HepG2 (cell line): Measurements from ENCODE around the gene C14orf93. TPM values are rescaled to one million over a fixed set of nuclear protein-coding genes. Genes with fewer than 3 reads are reported as not detected.

Source experiments
- AGO2 ChIP-seq: fragments of 200-400 bp; formaldehyde crosslinking; optimal IDR thresholded peaks from 2 replicates; pipeline ENCODE3; 2017; ENCODE audit warnings: mild to moderate bottlenecking, low read depth, low read length, moderate library complexity
- ARNTL ChIP-seq: sonication (generic); formaldehyde crosslinking; IDR thresholded peaks from 2 replicates; pipeline ENCODE4 v1.4.0; 2020; ENCODE audit warnings: mild to moderate bottlenecking, missing genetic modification reagents
- ATAD3A ChIP-seq: sonication (generic); formaldehyde crosslinking; IDR thresholded peaks from 2 replicates; pipeline ENCODE4 v1.4.0; 2020; ENCODE audit warnings: missing genetic modification reagents
- ATF5 ChIP-seq: sonication (generic); formaldehyde crosslinking; IDR thresholded peaks from 2 replicates; pipeline ENCODE4 v1.4.0; 2020; ENCODE audit warnings: mild to moderate bottlenecking, low read depth, missing genetic modification reagents
- E2F5 ChIP-seq: sonication (generic); formaldehyde crosslinking; conservative IDR thresholded peaks from 2 replicates; pipeline ENCODE4 v1.4.0; 2020; ENCODE audit warnings: missing genetic modification reagents
- ESRRA ChIP-seq: sonication (generic); formaldehyde crosslinking; IDR thresholded peaks from 2 replicates; pipeline ENCODE4 v1.5.1; 2020; ENCODE audit warnings: mild to moderate bottlenecking, low read depth, missing genetic modification reagents
- FOXK2 ChIP-seq: fragments of 450-650 bp; IDR thresholded peaks from 2 replicates; pipeline ENCODE4 v1.6.1; 2016
- KAT8 ChIP-seq: IDR thresholded peaks from 2 replicates; pipeline ENCODE4 v1.6.1; 2016; ENCODE audit warnings: missing genetic modification reagents, missing compliant biosample characterization
- MTA1 ChIP-seq: sonication (generic); formaldehyde crosslinking; IDR thresholded peaks from 2 replicates; pipeline ENCODE4 v1.4.0; 2020; ENCODE audit warnings: missing genetic modification reagents, mild to moderate bottlenecking, borderline replicate concordance
- PHF8 ChIP-seq: sonication (generic); formaldehyde crosslinking; IDR thresholded peaks from 2 replicates; pipeline ENCODE4 v1.5.0; 2020; ENCODE audit warnings: missing genetic modification reagents
- RFXAP ChIP-seq: sonication (generic); formaldehyde crosslinking; IDR thresholded peaks from 2 replicates; pipeline ENCODE4 v1.4.0; 2020; ENCODE audit warnings: missing genetic modification reagents, borderline replicate concordance
- SMAD9 ChIP-seq: sonication (generic); formaldehyde crosslinking; IDR thresholded peaks from 2 replicates; pipeline ENCODE4 v1.5.1; 2020; ENCODE audit warnings: mild to moderate bottlenecking, missing genetic modification reagents
- SRY ChIP-seq: sonication (generic); formaldehyde crosslinking; IDR thresholded peaks from 2 replicates; pipeline ENCODE4 v1.8.0; 2022; ENCODE audit warnings: mild to moderate bottlenecking, missing genetic modification reagents
- TAF1 ChIP-seq: sonication (generic); formaldehyde crosslinking; IDR thresholded peaks from 2 replicates; pipeline ENCODE4 v1.4.0; 2020; ENCODE audit warnings: missing genetic modification reagents
- WIZ ChIP-seq: sonication (generic); formaldehyde crosslinking; IDR thresholded peaks from 2 replicates; pipeline ENCODE4 v1.5.1; 2020; ENCODE audit warnings: mild to moderate bottlenecking, missing genetic modification reagents
- ZBTB21 ChIP-seq: sonication (generic); formaldehyde crosslinking; IDR thresholded peaks from 2 replicates; pipeline ENCODE4 v1.4.0; 2020; ENCODE audit warnings: missing genetic modification reagents
- ZNF143 ChIP-seq: sonication (generic); formaldehyde crosslinking; IDR thresholded peaks from 2 replicates; pipeline ENCODE4 v1.4.0; 2020; ENCODE audit warnings: missing genetic modification reagents
- ZNF280D ChIP-seq: sonication (generic); formaldehyde crosslinking; IDR thresholded peaks from 2 replicates; pipeline ENCODE4 v1.5.1; 2020; ENCODE audit warnings: mild to moderate bottlenecking, missing genetic modification reagents
- ZNF296 ChIP-seq: sonication (generic); formaldehyde crosslinking; conservative IDR thresholded peaks from 2 replicates; pipeline ENCODE4 v1.5.0; 2020; ENCODE audit warnings: mild to moderate bottlenecking, missing genetic modification reagents
- ZNF33B ChIP-seq: sonication (generic); formaldehyde crosslinking; IDR thresholded peaks from 2 replicates; pipeline ENCODE4 v1.5.1; 2020; ENCODE audit warnings: mild to moderate bottlenecking, missing genetic modification reagents
- ZNF350 ChIP-seq: sonication (generic); formaldehyde crosslinking; IDR thresholded peaks from 2 replicates; pipeline ENCODE4 v1.4.0; 2020; ENCODE audit warnings: mild to moderate bottlenecking, low read depth, missing genetic modification reagents, borderline replicate concordance
- ZNF639 ChIP-seq: conservative IDR thresholded peaks from 2 replicates; pipeline ENCODE4 v1.6.1; 2018; ENCODE audit warnings: missing genetic modification reagents
- polyA plus RNA-seq, 8 experiments: library from polyadenylated mRNA; depleted of rRNA in 3 of 8; stranded (reverse) in 7 of 8; unstranded in 1 of 8; fragments of >200 nt; fragmentation: Illumina TruSeq in 4 of 8; extraction: Trizol in 4 of 8; gene quantifications; 2 replicates each; pipeline versions ENCODE4 v1.2.1 to v1.2.3, GENCODE V29; 2011 to 2016; ENCODE audit warnings: low read depth in 4 of 8, missing spikeins in 1 of 8, mixed read lengths in 1 of 8; ENCODE audit not compliant: insufficient read depth in 1 of 8
- total RNA-seq, 5 experiments: library from RNA; depleted of rRNA; stranded (reverse); fragments of >200 nt; fragmentation: Illumina TruSeq; extraction: Trizol; gene quantifications; 2 replicates each; pipeline ENCODE4 v1.2.3, GENCODE V29; 2016; ENCODE audit warnings: low read depth in 1 of 5
- TF ChIP-seq, protein P1 (sequence below): sonication (generic); formaldehyde crosslinking; IDR thresholded peaks from 2 replicates; pipeline ENCODE4 v1.9.0; 2022; ENCODE audit warnings: low read depth, missing genetic modification reagents

C14orf93 gene
- total and polyA plus RNA-seq, 2 of the 13 experiments (the other 11 are each of a cell fraction or from before 2014, with no cell fraction given): 11.4 to 22.5 TPM

GRCh38 chr14:22982477-22983245 is 27.3 kb downstream of the C14orf93 start, which contains the start of gene AJUBA (continued):
- peak; percentile 99 for TF ChIP-seq ZNF280D (CRISPR knock-in tag)
- peak; percentile 81 for TF ChIP-seq E2F5 (CRISPR knock-in tag)
- TF ChIP-seq MTA1 (CRISPR knock-in tag): peak; percentile 100
- TF ChIP-seq TAF1 (CRISPR knock-in tag): peak; percentile 93
- TF ChIP-seq ATAD3A (CRISPR knock-in tag): peak; percentile 37; the same call in 1 of the 2 replicates
- peak; percentile 48; the same call in 1 of the 2 replicates for TF ChIP-seq WIZ
- TF ChIP-seq FOXK2: no peak; the same call in 1 of the 2 replicates
- TF ChIP-seq ZNF296 (CRISPR knock-in tag): no peak
- peak; percentile 89 for TF ChIP-seq PHF8 (CRISPR knock-in tag)
- TF ChIP-seq SMAD9: peak; percentile 97
- TF ChIP-seq RFXAP (CRISPR knock-in tag): no peak
- TF ChIP-seq AGO2: no peak
- TF ChIP-seq ZNF639 (CRISPR knock-in tag): peak; percentile 74; the same call in 1 of the 2 replicates
- TF ChIP-seq ZNF350: peak; percentile 100
- TF ChIP-seq SRY: no peak
- TF ChIP-seq KAT8 (CRISPR knock-in tag): peak; percentile 91
- no peak for TF ChIP-seq ZNF143 (CRISPR knock-in tag)
- TF ChIP-seq ATF5 (CRISPR knock-in tag): peak; percentile 98
- TF ChIP-seq ZBTB21 (CRISPR knock-in tag): peak; percentile 64; the same call in 1 of the 2 replicates
- TF ChIP-seq, protein P1, sequence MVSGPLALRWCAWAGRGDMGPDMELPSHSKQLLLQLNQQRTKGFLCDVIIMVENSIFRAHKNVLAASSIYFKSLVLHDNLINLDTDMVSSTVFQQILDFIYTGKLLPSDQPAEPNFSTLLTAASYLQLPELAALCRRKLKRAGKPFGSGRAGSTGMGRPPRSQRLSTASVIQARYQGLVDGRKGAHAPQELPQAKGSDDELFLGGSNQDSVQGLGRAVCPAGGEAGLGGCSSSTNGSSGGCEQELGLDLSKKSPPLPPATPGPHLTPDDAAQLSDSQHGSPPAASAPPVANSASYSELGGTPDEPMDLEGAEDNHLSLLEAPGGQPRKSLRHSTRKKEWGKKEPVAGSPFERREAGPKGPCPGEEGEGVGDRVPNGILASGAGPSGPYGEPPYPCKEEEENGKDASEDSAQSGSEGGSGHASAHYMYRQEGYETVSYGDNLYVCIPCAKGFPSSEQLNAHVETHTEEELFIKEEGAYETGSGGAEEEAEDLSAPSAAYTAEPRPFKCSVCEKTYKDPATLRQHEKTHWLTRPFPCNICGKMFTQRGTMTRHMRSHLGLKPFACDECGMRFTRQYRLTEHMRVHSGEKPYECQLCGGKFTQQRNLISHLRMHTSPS (CRISPR knock-in tag): peak; percentile 74
- TF ChIP-seq ZNF33B (CRISPR knock-in tag): peak; percentile 97; the same call in 1 of the 2 replicates
- peak; percentile 92 for TF ChIP-seq ARNTL
- no peak; the same call in 1 of the 2 replicates for TF ChIP-seq ESRRA (CRISPR knock-in tag)
